Caki2 (cell line): Measurements from ENCODE around the gene PLAAT2. TPM values are rescaled to one million over a fixed set of nuclear protein-coding genes. Genes with fewer than 3 reads are reported as not detected.

Experiments
- DNase-seq: peaks from one replicate; pipeline ENCODE4 v3.0.0-alpha.2; 2015; ENCODE audit warnings: low read depth
- in situ Hi-C: cut with HindIII; loops from 2 replicates; pipeline ENCODE4 v1.10.0; 2016; ENCODE audit warnings: low sequenced_read_pairs, low pct_unique_long_range_greater_than_20kb, mixed read lengths
- total RNA-seq: library from RNA; depleted of rRNA; stranded (reverse); fragments of >200 nt; shearing (Covaris generic); gene quantifications from 2 replicates; pipeline ENCODE4 v1.2.3, GENCODE V29; 2014; ENCODE audit warnings: low replicate concordance; rRNA removed

The PLAAT2 gene
- total RNA-seq, 1 experiment from 2014 or later = 3.4 TPM

DNA sequence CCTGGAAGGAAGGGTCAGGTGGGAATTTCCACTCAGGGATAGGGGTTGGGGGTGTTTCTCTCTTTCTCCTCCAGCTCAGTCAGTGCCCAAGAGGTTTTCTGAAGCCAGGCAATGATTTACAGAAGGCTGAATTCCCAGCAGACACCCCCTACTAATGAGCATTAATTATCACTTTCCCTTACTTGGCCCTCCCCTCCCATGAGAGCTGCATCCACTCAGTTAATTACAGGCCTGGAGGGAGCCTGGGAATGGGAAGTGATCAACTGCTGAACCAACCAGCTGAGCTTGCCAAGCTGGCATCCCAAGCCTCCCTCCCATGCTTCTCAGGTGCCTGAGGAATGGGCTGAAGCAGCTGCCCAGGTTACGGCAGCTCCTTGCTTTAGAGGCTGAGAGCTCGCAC, 56.3 kb downstream of the PLAAT2 start:
- no peak for DNase-seq
- in situ Hi-C loops = no loop called here

DNA sequence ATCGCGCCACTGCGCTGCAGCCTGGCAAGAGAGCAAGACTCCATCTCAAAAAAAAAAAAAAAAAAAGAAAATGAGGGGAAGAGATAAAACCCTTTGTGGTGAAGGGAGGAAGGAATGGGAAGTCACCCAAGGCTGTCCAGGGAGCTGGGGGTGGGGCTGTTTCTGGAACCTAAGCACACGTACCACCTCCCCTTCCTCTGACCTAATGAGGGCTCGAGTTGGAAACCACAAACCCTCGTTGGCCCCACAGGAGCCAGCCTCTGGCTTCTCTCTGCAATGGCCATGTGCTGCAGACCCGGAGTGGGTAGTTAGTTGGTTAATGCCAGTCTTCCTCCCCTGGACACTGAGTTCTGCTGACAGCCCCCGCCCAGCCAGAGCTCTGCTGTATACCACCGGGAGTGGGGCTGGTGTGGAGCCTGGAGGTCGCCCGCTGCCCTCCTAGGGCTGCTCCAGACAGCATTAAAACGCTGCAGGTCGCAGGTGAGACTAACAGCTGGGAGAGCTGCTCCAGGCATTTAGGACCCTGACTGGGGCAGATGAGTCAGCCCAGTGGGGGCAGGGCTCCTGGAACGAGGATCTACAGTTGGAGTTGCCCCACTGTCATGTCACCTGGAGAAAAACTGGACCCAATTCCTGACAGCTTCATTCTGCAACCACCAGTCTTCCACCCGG, 57.2 kb downstream of the PLAAT2 start, which contains the start of gene LGALS12:
Gene LGALS12 (plus strand): TSS at position 228 of the 672 bp plus-strand sequence. CDS start 375 bp downstream, at position 603.
- in situ Hi-C loops = no loop called here
- no peak for DNase-seq

DNA sequence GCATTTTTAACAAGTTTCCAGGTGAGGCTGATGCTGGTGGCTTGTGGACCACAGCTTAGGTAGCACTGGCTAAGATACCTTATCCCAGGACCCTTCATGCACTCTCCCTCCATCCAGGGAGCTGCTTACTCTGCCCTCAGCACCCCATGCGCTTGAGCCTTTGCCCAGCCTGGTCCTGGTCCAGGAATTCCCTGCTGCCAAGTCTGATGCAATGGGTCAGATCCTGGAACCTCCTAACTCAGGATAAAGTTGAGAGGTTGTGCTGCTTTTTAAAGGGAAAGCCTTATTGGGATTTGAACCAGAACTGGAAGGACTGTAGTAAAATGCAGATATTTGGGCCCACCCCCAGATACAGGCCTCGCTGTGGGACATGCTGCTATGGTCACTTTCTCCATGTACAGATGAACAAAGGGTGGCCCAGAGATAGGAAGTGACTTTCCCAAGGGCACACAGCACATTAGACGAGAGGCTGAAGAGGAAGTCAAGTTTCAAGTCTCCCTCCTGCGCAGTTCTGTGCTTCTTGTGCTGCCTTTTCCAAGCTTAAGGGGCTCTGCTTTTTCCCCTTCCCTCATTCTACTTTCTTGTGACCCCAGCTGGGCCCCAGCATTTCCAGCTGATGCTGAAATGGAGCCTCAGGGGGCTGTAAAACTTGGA, 58.1 kb downstream of the PLAAT2 start:
- DNase-seq = no peak
- in situ Hi-C loops = no loop called here

DNA sequence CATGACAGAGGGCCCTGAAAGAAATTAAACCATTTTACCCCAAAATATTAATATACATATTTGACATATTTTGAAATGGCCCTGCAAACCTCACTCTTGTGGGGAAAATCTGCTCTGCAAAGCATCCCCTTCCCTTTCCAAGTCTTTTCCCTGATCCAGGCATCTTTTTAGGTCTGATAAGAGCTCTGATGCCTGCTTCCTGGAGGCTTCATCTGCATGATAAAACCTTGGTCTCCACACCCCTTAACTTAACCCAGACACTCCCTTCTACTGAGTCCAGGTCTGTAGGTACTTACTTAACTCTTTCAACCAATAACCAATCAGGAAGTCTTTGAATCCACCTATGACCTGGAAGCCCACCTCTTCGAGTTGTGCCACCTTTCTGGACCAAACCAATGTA, 59.1 kb downstream of the PLAAT2 start:
- in situ Hi-C loops = no loop called here
- no peak for DNase-seq

DNA sequence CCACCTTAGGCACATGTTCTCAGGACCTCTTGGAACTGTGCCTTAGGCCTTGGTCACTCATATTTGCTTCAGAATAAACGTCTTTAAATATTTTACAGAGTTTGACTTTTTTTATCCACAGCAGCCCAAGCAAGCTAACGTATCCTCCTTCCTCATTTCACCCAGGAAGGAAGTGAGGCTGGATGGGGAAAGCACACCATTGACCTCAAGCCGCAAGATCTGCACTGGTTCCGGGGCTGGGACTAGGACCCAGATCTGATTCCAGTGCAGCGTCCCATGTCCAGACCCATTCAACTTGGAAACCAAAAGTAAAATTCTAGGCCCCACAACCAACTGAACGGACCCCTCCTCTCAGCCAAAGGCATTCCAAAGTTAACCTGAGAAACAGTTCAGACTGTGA, 59.7 kb downstream of the PLAAT2 start:
- no peak for DNase-seq
- in situ Hi-C loops = no loop called here

Other genes starting within 250 kb of the PLAAT2 start
- gene SLC22A9, start 193.6 kb downstream of the PLAAT2 start, total RNA-seq = not detected in 2 replicates
- 0.87 and 2.3 TPM in 2 replicates for gene PLAAT5, start 72.2 kb downstream of the PLAAT2 start, total RNA-seq
- gene LGALS12, start 57.3 kb downstream of the PLAAT2 start, total RNA-seq = not detected in 2 replicates
- gene PLAAT4, start 26.6 kb downstream of the PLAAT2 start, total RNA-seq = 57.7 and 64.5 TPM in 2 replicates
- gene PLAAT3, start 51.1 kb upstream of the PLAAT2 start, total RNA-seq = 163 and 198 TPM in 2 replicates
- gene ATL3, start 108.0 kb upstream of the PLAAT2 start, total RNA-seq = 46.9 and 58.7 TPM in 2 replicates
- gene RTN3, start 118.1 kb upstream of the PLAAT2 start, total RNA-seq = 98.2 and 107 TPM in 2 replicates
- gene ZFTA, start 205.4 kb upstream of the PLAAT2 start, total RNA-seq = 6.1 and 21.5 TPM in 2 replicates